Thymus (tissue), 11 donors: ENCODE results near the gene OSBPL1A. TPM values are rescaled to one million over a fixed set of nuclear protein-coding genes. Genes with fewer than 3 reads are reported as not detected.
A peak's percentile ranks its signal among the peaks of the same experiment; 100 is the strongest.

Experiments
- DNase-seq, 9 donors: peaks; one replicate each; pipeline ENCODE4 v3.0.0-alpha.2; 2013; ENCODE audit warnings: low spot score in 9 of 9, low read depth in 6 of 9, missing footprints in 1 of 9
- H3K27ac ChIP-seq, 2 donors: one replicate each; pipeline ENCODE4 v1.5.1; 2013; ENCODE audit warnings: control low read depth in 1 of 2, low read depth in 1 of 2, low read length in 1 of 2, mild to moderate bottlenecking in 1 of 2, moderate library complexity in 1 of 2
- H3K27me3 ChIP-seq, 2 donors: one replicate each; pipeline ENCODE4 v1.5.1; 2013; ENCODE audit warnings: low read length in 1 of 2; ENCODE audit not compliant: control insufficient read depth in 2 of 2, insufficient read depth in 1 of 2
- H3K36me3 ChIP-seq, 2 donors: one replicate each; pipeline ENCODE4 v1.5.1; 2013; ENCODE audit warnings: low read length in 1 of 2, mild to moderate bottlenecking in 1 of 2, moderate library complexity in 1 of 2; ENCODE audit not compliant: control insufficient read depth in 2 of 2, insufficient read depth in 2 of 2
- H3K4me1 ChIP-seq, 2 donors: one replicate each; pipeline ENCODE4 v1.5.1; 2013; ENCODE audit warnings: low read length in 2 of 2; ENCODE audit not compliant: control insufficient read depth in 2 of 2, insufficient read depth in 2 of 2
- H3K4me3 ChIP-seq, 2 donors: one replicate each; pipeline ENCODE4 v1.5.1; 2013; ENCODE audit warnings: low read length in 2 of 2, control low read depth in 1 of 2, mild to moderate bottlenecking in 1 of 2
- H3K9me3 ChIP-seq, 2 donors: one replicate each; pipeline ENCODE4 v1.5.1; 2013; ENCODE audit warnings: low read length in 1 of 2, mild to moderate bottlenecking in 1 of 2; ENCODE audit not compliant: control insufficient read depth in 2 of 2, insufficient read depth in 1 of 2
- WGBS: extraction: QIAGEN DNeasy Blood & Tissue Kit; methylation state at CpG from one replicate; pipeline ENCODE4 v1.1.7; 2013; 5-methylcytosine and 5-hydroxymethylcytosine counted together
- polyA plus RNA-seq: library from polyadenylated mRNA; stranded (reverse); fragments of 200-250 nt; gene quantifications from one replicate; pipeline ENCODE4 v1.2.3, GENCODE V29; 2013
- total RNA-seq: library from RNA; stranded (reverse); fragments of 120-200 nt; gene quantifications from one replicate; pipeline ENCODE4 v1.2.4, GENCODE V29; 2013
- donor health status: healthy.

OSBPL1A gene
- total and polyA plus RNA-seq, 2 donors, result 10.7 to 21.0 TPM

DNA sequence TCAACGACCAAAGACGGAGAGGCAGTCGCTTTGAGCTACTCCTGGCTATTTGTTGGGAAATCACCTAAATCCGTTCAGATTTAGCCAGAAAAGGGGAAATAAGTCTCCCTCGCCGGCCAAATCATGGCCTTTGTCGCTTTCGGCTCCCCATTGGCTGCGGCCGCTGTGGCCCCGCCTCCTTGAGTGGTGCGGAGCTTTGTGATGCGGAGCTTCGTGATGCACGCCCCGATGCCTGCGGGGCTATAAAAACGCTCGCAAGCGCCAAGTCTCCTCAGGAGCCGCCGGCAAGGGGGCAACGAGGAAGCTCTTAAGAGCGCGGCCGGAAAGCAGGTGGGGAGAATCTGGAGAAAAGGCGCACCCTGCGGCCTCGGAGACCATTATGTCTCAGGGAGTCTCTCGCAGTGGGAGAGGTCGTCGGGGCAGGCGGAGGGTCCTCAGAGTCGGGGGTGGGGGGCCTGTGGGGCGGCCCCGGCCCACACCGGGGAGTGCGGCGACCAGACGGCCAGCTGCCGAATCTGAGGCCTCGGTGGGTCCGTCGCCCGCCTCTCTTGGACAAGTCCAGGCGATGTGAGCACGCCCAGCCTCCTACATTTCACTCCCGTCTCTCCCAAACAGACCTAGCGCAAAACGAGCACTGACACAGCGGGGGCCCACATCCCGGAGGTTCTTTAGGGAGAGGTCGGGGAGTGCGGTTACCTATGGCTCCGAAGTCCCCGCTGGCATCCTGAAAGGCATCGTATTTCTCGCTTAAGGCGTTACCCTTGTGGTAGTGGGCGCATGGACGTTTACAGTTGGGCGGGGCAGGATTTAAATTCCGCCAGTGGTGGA, 258.6 kb downstream of the OSBPL1A start, which contains the start of gene CABYR:
Gene CABYR (plus strand): TSS at position 274 of the 828 bp plus-strand sequence. CDS start 4,053 bp downstream, outside the sequence.
- DNase-seq, result peak in 8 of 9 donors; percentile 18 to 72 (median 46)
- H3K4me3 ChIP-seq, result peak within 1 kb of the TSS; percentile 44 to 49
- no peaks in the 10 kb centered on the region for H3K36me3 ChIP-seq
- peaks cover 0 to 17% of the 10 kb centered on the region in 2 donors for H3K27me3 ChIP-seq
- peak within 1 kb of the TSS in 1 of 2 donors; percentile 42 for H3K27ac ChIP-seq
- H3K9me3 ChIP-seq, result peaks cover 0 to 3% of the 10 kb centered on the region in 2 donors
- WGBS, result 6% methylated on average over 63 of the region's 63 CpGs
- peaks cover 11 to 13% of the 10 kb centered on the region in 2 donors for H3K4me1 ChIP-seq

DNA sequence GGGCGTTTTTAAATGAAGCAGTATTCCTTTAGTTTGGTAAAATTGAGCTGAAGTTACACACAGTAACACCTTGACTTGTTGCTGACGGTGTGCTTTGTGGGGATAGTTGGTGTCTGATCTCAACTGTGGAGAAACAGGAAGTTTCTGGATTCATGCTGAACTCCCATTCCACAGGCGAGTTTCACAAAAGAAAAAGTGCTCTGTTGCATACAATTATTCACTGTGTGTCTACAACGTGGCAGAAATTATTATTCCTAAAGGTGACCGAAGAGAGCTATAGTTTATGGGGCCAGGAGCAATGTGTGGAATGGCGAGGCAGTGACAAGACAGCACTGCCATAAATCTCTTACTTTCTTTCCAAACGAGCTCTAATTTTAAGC, 259.2 kb downstream of the OSBPL1A start:
- no peak for DNase-seq
- Histone ChIP-seq H3K4me3 (peak overlapping the region; percentile 44 to 49), H3K27ac (peak overlapping the region in 1 of 2 donors; percentile 42), H3K9me3 (peaks cover 0 to 3% of the 10 kb centered on the region in 2 donors), H3K27me3 (peaks cover 0 to 17% of the 10 kb centered on the region in 2 donors), H3K4me1 (peaks cover 11 to 13% of the 10 kb centered on the region in 2 donors), H3K36me3 (no peaks in the 10 kb centered on the region)
- 40% methylated on average over 7 of the region's 7 CpGs for WGBS

DNA sequence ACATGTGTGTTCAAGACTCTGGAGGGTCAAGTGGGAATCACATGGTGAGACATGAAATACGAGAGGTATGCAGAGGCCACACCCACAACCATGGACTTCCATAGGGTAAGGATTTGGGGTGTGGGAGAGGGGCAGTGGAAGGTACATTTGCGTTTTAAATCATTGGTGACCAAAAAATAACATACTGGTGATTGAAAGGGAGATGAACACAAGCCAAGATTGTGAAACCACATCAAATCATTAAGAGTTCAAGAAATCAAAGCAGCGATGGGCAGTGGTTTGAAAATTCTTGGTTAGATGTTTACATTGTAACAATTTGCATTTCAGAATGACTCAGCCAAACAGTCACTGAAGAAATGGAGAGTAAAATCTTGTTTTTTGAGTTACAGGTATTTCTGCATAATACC, 260.7 kb downstream of the OSBPL1A start:
- 93% methylated on average over 3 of the region's 3 CpGs for WGBS
- H3K4me3 ChIP-seq, result no peak overlapping the region
- no peak for DNase-seq
- H3K9me3 ChIP-seq, result peaks cover 0 to 3% of the 10 kb centered on the region in 2 donors
- H3K27ac ChIP-seq, result no peak overlapping the region
- peaks cover 0 to 17% of the 10 kb centered on the region in 2 donors for H3K27me3 ChIP-seq
- H3K36me3 ChIP-seq, result peaks cover 3 to 10% of the 10 kb centered on the region in 2 donors
- peaks cover 11 to 13% of the 10 kb centered on the region in 2 donors for H3K4me1 ChIP-seq

DNA sequence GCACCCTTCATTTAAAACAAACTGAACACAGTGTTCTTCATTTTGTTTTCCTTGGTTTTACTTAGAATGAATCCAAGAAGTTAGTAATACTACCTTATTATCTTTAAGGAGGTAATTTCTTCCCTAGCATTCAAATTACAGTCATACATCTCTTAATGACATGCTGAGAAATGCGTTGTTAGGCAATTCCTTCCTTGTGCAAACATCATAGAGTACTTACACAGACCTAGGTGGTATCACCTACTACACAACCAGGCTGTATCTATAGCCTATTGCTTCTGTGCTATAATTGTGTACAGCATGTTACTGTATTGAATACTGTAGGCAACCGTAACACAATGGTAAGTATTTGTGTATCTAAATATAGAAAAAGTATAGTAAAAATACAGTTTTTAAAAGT, 267.1 kb downstream of the OSBPL1A start:
- Histone ChIP-seq H3K9me3 (no peaks in the 10 kb centered on the region), H3K27ac (no peak overlapping the region), H3K4me1 (no peaks in the 10 kb centered on the region), H3K27me3 (no peaks in the 10 kb centered on the region), H3K4me3 (no peak overlapping the region), H3K36me3 (peaks cover 16 to 38% of the 10 kb centered on the region in 2 donors)
- WGBS, result 99% methylated on average over 2 of the region's 2 CpGs
- no peak for DNase-seq

DNA sequence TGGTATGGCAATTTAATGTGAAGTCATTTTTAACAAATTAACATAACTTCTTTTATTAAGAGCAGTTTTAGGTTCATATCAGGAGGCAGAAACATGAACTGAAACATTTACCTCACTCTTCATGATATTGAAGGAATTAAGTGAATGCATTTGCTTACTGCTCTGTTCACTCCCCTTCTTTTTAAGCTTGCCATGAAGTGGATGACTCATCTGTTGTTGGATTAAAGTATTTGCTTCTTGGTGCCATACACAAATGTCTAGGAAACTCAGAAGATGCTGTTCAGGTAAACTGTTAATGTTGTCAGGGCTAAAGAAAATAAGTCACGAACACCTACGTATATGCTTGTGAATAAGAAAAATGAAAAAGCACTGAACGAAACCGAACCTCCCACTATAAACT, 268.9 kb downstream of the OSBPL1A start:
- no peak for DNase-seq
- Histone ChIP-seq H3K4me1 (no peaks in the 10 kb centered on the region), H3K36me3 (peaks cover 22 to 49% of the 10 kb centered on the region in 2 donors), H3K27ac (no peak overlapping the region), H3K4me3 (no peak overlapping the region), H3K9me3 (no peaks in the 10 kb centered on the region), H3K27me3 (no peaks in the 10 kb centered on the region)
- WGBS, result over 99% methylated on average over 4 of the region's 4 CpGs

DNA sequence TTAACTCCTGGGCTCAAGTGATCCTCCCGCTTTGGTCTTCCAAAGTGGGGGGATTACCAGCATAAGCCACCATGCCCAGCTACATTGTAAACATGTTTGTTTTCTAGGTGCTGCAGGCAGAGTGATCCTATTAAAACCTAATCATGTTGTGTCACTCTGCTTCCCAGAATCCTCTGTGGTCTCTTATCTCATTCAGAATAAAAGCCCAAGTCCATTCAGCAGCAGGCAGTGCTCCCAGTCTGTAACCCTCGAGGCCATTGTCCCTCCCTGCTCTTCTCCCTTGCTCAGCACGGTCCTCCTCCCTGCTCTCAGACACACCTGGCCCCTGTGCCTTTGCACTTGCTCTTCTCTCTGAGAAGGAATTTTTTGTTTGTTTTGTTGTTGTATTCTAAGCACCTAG, 269.9 kb downstream of the OSBPL1A start:
- Histone ChIP-seq H3K36me3 (peaks cover 23 to 51% of the 10 kb centered on the region in 2 donors), H3K4me3 (no peak overlapping the region), H3K27ac (no peak overlapping the region), H3K4me1 (no peaks in the 10 kb centered on the region), H3K27me3 (no peaks in the 10 kb centered on the region), H3K9me3 (no peaks in the 10 kb centered on the region)
- 98% methylated on average over 3 of the region's 3 CpGs for WGBS
- DNase-seq, result no peak

DNA sequence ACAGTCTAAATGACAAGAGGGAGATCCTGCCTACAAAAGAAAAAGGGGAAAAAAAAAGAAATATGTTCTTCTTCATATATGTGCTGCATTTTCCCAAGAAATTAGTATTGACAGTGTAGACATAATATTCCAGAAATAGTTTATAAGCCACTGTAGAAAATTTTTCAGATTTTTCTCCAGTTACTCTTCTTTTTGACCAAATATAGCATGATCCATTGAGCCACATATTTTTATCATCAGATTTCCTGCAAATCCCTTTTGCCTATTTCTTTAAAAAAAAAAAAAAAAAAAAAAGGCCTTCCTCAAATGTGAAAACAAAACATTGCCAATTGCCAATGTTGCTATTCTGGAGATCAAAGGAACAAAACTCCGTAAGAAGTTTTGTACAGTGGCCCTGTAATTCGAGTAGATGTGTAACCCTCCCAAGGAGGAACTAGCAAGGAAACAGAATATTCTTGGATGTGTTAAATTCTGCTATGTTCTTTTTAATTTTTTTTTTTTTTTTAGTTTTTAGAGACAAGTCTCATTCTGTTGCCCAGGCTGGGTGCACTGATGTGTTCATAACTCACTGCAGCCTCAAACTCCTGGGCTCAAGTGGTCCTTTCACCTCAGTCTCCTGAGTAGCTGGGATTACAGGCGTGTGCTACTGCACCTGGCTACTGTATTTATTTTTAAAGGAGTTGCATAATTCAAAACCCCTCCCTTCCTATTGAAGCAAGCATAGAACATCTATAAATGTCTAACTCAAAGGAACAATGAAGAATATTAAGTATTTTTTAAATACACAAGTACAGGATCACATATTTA, 271.3 kb downstream of the OSBPL1A start:
- WGBS, result 93% methylated on average over 3 of the region's 3 CpGs
- H3K4me3 ChIP-seq, result no peak overlapping the region
- no peak for DNase-seq
- H3K9me3 ChIP-seq, result no peaks in the 10 kb centered on the region
- no peak overlapping the region for H3K27ac ChIP-seq
- peaks cover 27 to 53% of the 10 kb centered on the region in 2 donors for H3K36me3 ChIP-seq
- H3K27me3 ChIP-seq, result no peaks in the 10 kb centered on the region
- no peaks in the 10 kb centered on the region for H3K4me1 ChIP-seq

DNA sequence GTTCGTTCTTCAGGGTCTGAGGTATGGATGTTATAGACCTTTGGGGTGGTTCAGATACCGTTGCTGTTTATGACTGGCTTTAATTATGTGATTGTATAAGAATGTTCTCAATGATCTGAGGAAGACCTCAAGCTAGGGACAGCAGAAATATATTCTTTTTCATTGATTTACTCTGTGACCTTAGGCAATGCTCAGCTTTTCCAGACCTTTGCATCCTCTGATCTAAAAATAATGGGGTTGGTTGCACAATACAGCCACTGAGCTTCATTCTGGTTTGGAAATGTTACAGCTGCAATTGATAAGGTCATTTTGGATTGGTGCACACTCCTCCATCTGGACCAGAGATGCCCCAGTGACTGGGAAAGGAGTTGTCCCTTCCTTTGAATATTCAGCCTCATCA, 276.0 kb downstream of the OSBPL1A start:
- H3K27ac ChIP-seq, result no peak overlapping the region
- no peak overlapping the region for H3K4me3 ChIP-seq
- no peak for DNase-seq
- no peaks in the 10 kb centered on the region for H3K27me3 ChIP-seq
- H3K4me1 ChIP-seq, result no peaks in the 10 kb centered on the region
- WGBS, result 95% methylated on average over 2 of the region's 2 CpGs
- H3K36me3 ChIP-seq, result peaks cover 18 to 46% of the 10 kb centered on the region in 2 donors
- H3K9me3 ChIP-seq, result no peaks in the 10 kb centered on the region

DNA sequence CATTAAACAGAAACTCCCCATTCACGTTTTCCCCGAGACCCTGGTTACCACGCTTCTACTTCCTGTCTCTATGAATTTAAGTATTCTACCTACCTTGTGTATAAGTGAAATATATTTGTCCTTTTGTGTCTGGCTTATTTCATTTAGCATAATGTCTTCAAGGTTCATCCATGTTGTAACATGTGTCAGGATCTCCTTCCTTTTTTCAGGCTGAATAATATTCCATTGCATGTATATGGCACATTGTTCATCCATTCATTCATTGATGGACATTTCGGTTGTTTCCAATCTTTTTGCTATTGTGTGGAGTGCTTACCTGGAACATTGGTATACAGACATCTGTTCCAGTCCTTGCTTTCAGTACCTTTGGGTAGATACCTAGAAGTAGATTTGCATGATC, 276.9 kb downstream of the OSBPL1A start:
- no peak for DNase-seq
- Histone ChIP-seq H3K4me1 (peaks cover under 1 to 6% of the 10 kb centered on the region in 2 donors), H3K27ac (no peak overlapping the region), H3K27me3 (no peaks in the 10 kb centered on the region), H3K36me3 (peaks cover 18 to 43% of the 10 kb centered on the region in 2 donors), H3K9me3 (no peaks in the 10 kb centered on the region), H3K4me3 (no peak overlapping the region)
- WGBS, result 98% methylated on average over 4 of the region's 4 CpGs
